K562 (cell line): ENCODE data around the gene SLC2A9. TPM values are rescaled to one million over a fixed set of nuclear protein-coding genes. Genes with fewer than 3 reads are reported as not detected.
A peak's percentile ranks its signal among the peaks of the same experiment; 100 is the strongest.

ENCODE experiments used
- ARID1B ChIP-seq: fragments of 450-650 bp; IDR thresholded peaks from 2 replicates; pipeline ENCODE4 v1.6.1; 2016; ENCODE audit warnings: antibody characterized with exemption, mild to moderate bottlenecking, inconsistent platforms
- ARID2 ChIP-seq: fragments of 450-650 bp; IDR thresholded peaks from 2 replicates; pipeline ENCODE4 v1.6.1; 2017; ENCODE audit warnings: antibody characterized with exemption, mild to moderate bottlenecking
- CTBP1 ChIP-seq: fragments of 450-650 bp; IDR thresholded peaks from 2 replicates; pipeline ENCODE4 v1.6.1; 2016; ENCODE audit warnings: borderline replicate concordance
- DACH1 ChIP-seq: fragments of 450-650 bp; IDR thresholded peaks from 2 replicates; pipeline ENCODE4 v1.6.1; 2018; ENCODE audit not compliant: partially characterized antibody
- EGR1 ChIP-seq: fragments of 450-650 bp; conservative IDR thresholded peaks from 2 replicates; pipeline ENCODE4 v1.6.1; 2017; ENCODE audit warnings: mild to moderate bottlenecking
- ESRRB ChIP-seq: fragments of 250-450 bp; sonication (Bioruptor Pico); IDR thresholded peaks from 2 replicates; pipeline ENCODE4 v1.5.0; 2020; ENCODE audit warnings: mild to moderate bottlenecking, moderate library complexity, borderline replicate concordance
- FOS ChIP-seq: IDR thresholded peaks from 3 replicates; pipeline ENCODE4 v1.6.1; 2011; ENCODE audit not compliant: insufficient read length; ENCODE audit errors: extremely low read depth
- FOSL1 ChIP-seq: fragments of 200-800 bp; sonication (Bioruptor generic); conservative IDR thresholded peaks from 2 replicates; pipeline ENCODE4 v1.6.1; 2016; ENCODE audit warnings: missing genetic modification characterization, missing compliant biosample characterization
- FOXJ3 ChIP-seq: sonication (generic); formaldehyde crosslinking; IDR thresholded peaks from 2 replicates; pipeline ENCODE4 v1.4.0; 2020; ENCODE audit warnings: mild to moderate bottlenecking, missing genetic modification reagents
- HDAC1 ChIP-seq, 2 experiments: fragments of 450-650 bp; IDR thresholded peaks; 2 replicates each; pipeline ENCODE4 v1.6.1; 2016 to 2017; ENCODE audit warnings: inconsistent platforms in 1 of 2, mild to moderate bottlenecking in 1 of 2, moderate library complexity in 1 of 2
- HDAC2 ChIP-seq: fragments of 450-650 bp; IDR thresholded peaks from 2 replicates; pipeline ENCODE4 v1.6.1; 2016; ENCODE audit warnings: mild to moderate bottlenecking
- HDAC8 ChIP-seq: fragments of 450-650 bp; IDR thresholded peaks from 2 replicates; pipeline ENCODE4 v1.6.1; 2016; ENCODE audit warnings: mild to moderate bottlenecking, missing genetic modification characterization, moderate library complexity, missing compliant biosample characterization
- KLF13 ChIP-seq: fragments of 450-650 bp; IDR thresholded peaks from 2 replicates; pipeline ENCODE4 v1.6.1; 2016; ENCODE audit warnings: missing genetic modification characterization, low read depth, mild to moderate bottlenecking, missing compliant biosample characterization, moderate library complexity, borderline replicate concordance
- MXD1 ChIP-seq: fragments of 250-450 bp; sonication (Bioruptor Pico); IDR thresholded peaks from 2 replicates; pipeline ENCODE4 v1.8.0; 2021; ENCODE audit warnings: borderline replicate concordance, mild to moderate bottlenecking, moderate library complexity; ENCODE audit not compliant: poor library complexity, severe bottlenecking
- NR2C2 ChIP-seq, 2 experiments: fragments of 200-800 bp in 1 of 2; sonication (Bioruptor generic) in 1 of 2; sonication (generic) in 1 of 2; formaldehyde crosslinking in 1 of 2; IDR thresholded peaks; 2 replicates each; pipeline versions ENCODE4 v1.6.1 to v1.8.0; 2016 to 2022; ENCODE audit warnings: mild to moderate bottlenecking in 1 of 2, missing compliant biosample characterization in 1 of 2, missing genetic modification characterization in 1 of 2, missing genetic modification reagents in 1 of 2
- RCOR1 ChIP-seq, 2 experiments: IDR thresholded peaks; 2 replicates each; pipeline ENCODE4 v1.6.1; 2012; ENCODE audit warnings: low read depth in 2 of 2, low read length in 2 of 2, borderline replicate concordance in 1 of 2, improper control_type of control experiment in 1 of 2
- SMC3 ChIP-seq: conservative IDR thresholded peaks from 2 replicates; pipeline ENCODE4 v1.6.1; 2011; ENCODE audit warnings: low read depth, low read length, improper control_type of control experiment; ENCODE audit not compliant: insufficient read depth
- TRIM25 ChIP-seq: fragments of 450-650 bp; IDR thresholded peaks from 2 replicates; pipeline ENCODE4 v1.7.0; 2016; ENCODE audit warnings: borderline replicate concordance
- ZFPM2 ChIP-seq: fragments of 250-450 bp; sonication (Bioruptor Pico); IDR thresholded peaks from 2 replicates; pipeline ENCODE4 v1.5.1; 2022; ENCODE audit warnings: mild to moderate bottlenecking
- ZNF785 ChIP-seq: fragments of 250-450 bp; sonication (Bioruptor Pico); IDR thresholded peaks from 2 replicates; pipeline ENCODE4 v1.4.0; 2020; ENCODE audit warnings: mild to moderate bottlenecking
- polyA plus RNA-seq, 8 experiments: library from polyadenylated mRNA; depleted of rRNA in 4 of 8; stranded (reverse) in 5 of 8; unstranded in 3 of 8; fragments of >200 nt; fragmentation: Nextera tagmentation in 2 of 8; fragmentation: Illumina TruSeq in 1 of 8; extraction: Ambion mirVana in 2 of 8; extraction: Trizol in 1 of 8; gene quantifications; 2 replicates each; pipeline versions ENCODE4 v1.2.1 to v1.2.3, GENCODE V29; 2011 to 2014; ENCODE audit warnings: inconsistent platforms in 1 of 8, missing spikeins in 1 of 8
- total RNA-seq, 7 experiments: library from RNA; depleted of rRNA in 6 of 7; stranded (reverse); fragments of >200 nt in 6 of 7; fragmentation: Illumina TruSeq in 2 of 7; extraction: Trizol in 2 of 7; gene quantifications; 2 replicates each; pipeline versions ENCODE4 v1.2.1 to v1.2.3, GENCODE V29; 2011 to 2021; ENCODE audit warnings: low replicate concordance in 1 of 7
- TF ChIP-seq, protein P1 (sequence below): fragments of 250-450 bp; sonication (Bioruptor Pico); IDR thresholded peaks from 2 replicates; pipeline ENCODE4 v1.4.0; 2020; ENCODE audit warnings: mild to moderate bottlenecking, moderate library complexity, borderline replicate concordance
- TF ChIP-seq, protein P2 (sequence below): sonication (generic); formaldehyde crosslinking; IDR thresholded peaks from 2 replicates; pipeline ENCODE4 v1.8.0; 2023; ENCODE audit warnings: mild to moderate bottlenecking, missing genetic modification reagents

Gene SLC2A9
- total and polyA plus RNA-seq, 9 of the 15 experiments (the other 6 are each of a cell fraction or from before 2014, with no cell fraction given), result 0.15 to 1.9 (median 0.76) TPM

GRCh38 chr4:10033191-10033881 is 12.0 kb upstream of the SLC2A9 start (continued):
- TF ChIP-seq, protein P1, sequence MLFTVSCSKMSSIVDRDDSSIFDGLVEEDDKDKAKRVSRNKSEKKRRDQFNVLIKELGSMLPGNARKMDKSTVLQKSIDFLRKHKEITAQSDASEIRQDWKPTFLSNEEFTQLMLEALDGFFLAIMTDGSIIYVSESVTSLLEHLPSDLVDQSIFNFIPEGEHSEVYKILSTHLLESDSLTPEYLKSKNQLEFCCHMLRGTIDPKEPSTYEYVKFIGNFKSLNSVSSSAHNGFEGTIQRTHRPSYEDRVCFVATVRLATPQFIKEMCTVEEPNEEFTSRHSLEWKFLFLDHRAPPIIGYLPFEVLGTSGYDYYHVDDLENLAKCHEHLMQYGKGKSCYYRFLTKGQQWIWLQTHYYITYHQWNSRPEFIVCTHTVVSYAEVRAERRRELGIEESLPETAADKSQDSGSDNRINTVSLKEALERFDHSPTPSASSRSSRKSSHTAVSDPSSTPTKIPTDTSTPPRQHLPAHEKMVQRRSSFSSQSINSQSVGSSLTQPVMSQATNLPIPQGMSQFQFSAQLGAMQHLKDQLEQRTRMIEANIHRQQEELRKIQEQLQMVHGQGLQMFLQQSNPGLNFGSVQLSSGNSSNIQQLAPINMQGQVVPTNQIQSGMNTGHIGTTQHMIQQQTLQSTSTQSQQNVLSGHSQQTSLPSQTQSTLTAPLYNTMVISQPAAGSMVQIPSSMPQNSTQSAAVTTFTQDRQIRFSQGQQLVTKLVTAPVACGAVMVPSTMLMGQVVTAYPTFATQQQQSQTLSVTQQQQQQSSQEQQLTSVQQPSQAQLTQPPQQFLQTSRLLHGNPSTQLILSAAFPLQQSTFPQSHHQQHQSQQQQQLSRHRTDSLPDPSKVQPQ (CRISPR knock-in tag), result no peak
- TF ChIP-seq RCOR1 (IDR thresholded peaks at IDR 0.05; ENCODE audit: borderline replicate concordance in 1 of 2, low read depth in 2 of 2, low read length in 2 of 2) (0 out of 4 replicates have a peak, but pooled peaks of 1 of the 2 experiments have one; percentile 21), DACH1 (no peak), CTBP1 (no peak; the same call in 1 of the 2 replicates), HDAC2 (no peak), EGR1 (peak; percentile 49), ESRRB (no peak), ZNF785 (CRISPR knock-in tag) (no peak), FOXJ3 (CRISPR knock-in tag) (no peak), HDAC8 (tag) (no peak), TRIM25 (no peak), SMC3 (no peak), ARID2 (no peak), KLF13 (tag) (no peak), HDAC1 (IDR thresholded peaks at IDR 0.05) (no peak), ARID1B (peak; percentile 42; the same call in 1 of the 2 replicates), FOSL1 (tag) (0 out of 2 replicates have a peak, but pooled peaks have one; percentile 14), NR2C2 (CRISPR knock-in tag; IDR thresholded peaks at IDR 0.05) (no peak), NR2C2 (tag; IDR thresholded peaks at IDR 0.05) (no peak), FOS (no peak), ZFPM2 (no peak), MXD1 (no peak)
- TF ChIP-seq, protein P2, sequence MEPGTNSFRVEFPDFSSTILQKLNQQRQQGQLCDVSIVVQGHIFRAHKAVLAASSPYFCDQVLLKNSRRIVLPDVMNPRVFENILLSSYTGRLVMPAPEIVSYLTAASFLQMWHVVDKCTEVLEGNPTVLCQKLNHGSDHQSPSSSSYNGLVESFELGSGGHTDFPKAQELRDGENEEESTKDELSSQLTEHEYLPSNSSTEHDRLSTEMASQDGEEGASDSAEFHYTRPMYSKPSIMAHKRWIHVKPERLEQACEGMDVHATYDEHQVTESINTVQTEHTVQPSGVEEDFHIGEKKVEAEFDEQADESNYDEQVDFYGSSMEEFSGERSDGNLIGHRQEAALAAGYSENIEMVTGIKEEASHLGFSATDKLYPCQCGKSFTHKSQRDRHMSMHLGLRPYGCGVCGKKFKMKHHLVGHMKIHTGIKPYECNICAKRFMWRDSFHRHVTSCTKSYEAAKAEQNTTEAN, result no peak
